Liver (tissue), 9 donors: Measurements from ENCODE around the gene SAXO2. TPM values are rescaled to one million over a fixed set of nuclear protein-coding genes. Genes with fewer than 3 reads are reported as not detected.

Experiments used
- DNase-seq: peaks from one replicate; pipeline ENCODE4 v3.0.0-alpha.2; 2017; ENCODE audit warnings: low spot score
- H3K27ac ChIP-seq, 2 donors: one replicate each; pipeline ENCODE4 v1.7.0; 2013; ENCODE audit warnings: inconsistent platforms in 2 of 2, low read length in 2 of 2, control low read depth in 1 of 2, low read depth in 1 of 2, mild to moderate bottlenecking in 1 of 2
- H3K27me3 ChIP-seq, 4 donors: one replicate each; pipeline versions ENCODE4 v1.6.1 to v1.7.0; 2013; ENCODE audit warnings: low read length in 3 of 4, inconsistent platforms in 1 of 4, mild to moderate bottlenecking in 1 of 4, moderate library complexity in 1 of 4; ENCODE audit not compliant: control insufficient read depth in 4 of 4, insufficient read depth in 4 of 4
- H3K36me3 ChIP-seq, 4 donors: one replicate each; pipeline versions ENCODE4 v1.6.1 to v1.7.0; 2013; ENCODE audit warnings: low read length in 3 of 4, mild to moderate bottlenecking in 3 of 4, low read depth in 1 of 4, moderate library complexity in 1 of 4; ENCODE audit not compliant: control insufficient read depth in 4 of 4, insufficient read depth in 3 of 4
- H3K4me1 ChIP-seq, 4 donors: one replicate each; pipeline versions ENCODE4 v1.6.1 to v1.7.0; 2013; ENCODE audit warnings: low read length in 3 of 4, mild to moderate bottlenecking in 3 of 4, moderate library complexity in 1 of 4; ENCODE audit not compliant: control insufficient read depth in 4 of 4, insufficient read depth in 4 of 4
- H3K4me3 ChIP-seq, 3 donors: one replicate each; pipeline versions ENCODE4 v1.6.1 to v1.7.0; 2013; ENCODE audit warnings: low read length in 3 of 3, control low read depth in 1 of 3, low read depth in 1 of 3, mild to moderate bottlenecking in 1 of 3
- H3K9ac ChIP-seq, 2 donors: one replicate each; pipeline ENCODE4 v1.7.0; 2013; ENCODE audit warnings: low read length in 2 of 2, mild to moderate bottlenecking in 2 of 2, moderate library complexity in 2 of 2, control low read depth in 1 of 2, low read depth in 1 of 2
- H3K9me3 ChIP-seq, 4 donors: one replicate each; pipeline versions ENCODE4 v1.6.1 to v1.7.0; 2013; ENCODE audit warnings: low read length in 3 of 4; ENCODE audit not compliant: control insufficient read depth in 4 of 4
- CTCF ChIP-seq: fragments of 150-350 bp; IDR thresholded peaks from 2 replicates; pipeline ENCODE4 v1.5.1; 2017; ENCODE audit warnings: improper control_type of control experiment, low read depth, low read length; ENCODE audit not compliant: missing input control
- EGR1 ChIP-seq, 2 donors: IDR thresholded peaks; 2 replicates each; pipeline ENCODE4 v1.6.1; 2016 to 2018; ENCODE audit warnings: antibody characterized with exemption in 2 of 2, low read depth in 2 of 2
- FOXA1 ChIP-seq: IDR thresholded peaks from 2 replicates; pipeline ENCODE4 v1.6.1; 2016; ENCODE audit warnings: antibody characterized with exemption
- FOXA2 ChIP-seq: IDR thresholded peaks from 2 replicates; pipeline ENCODE4 v1.6.1; 2016; ENCODE audit warnings: antibody characterized with exemption
- GABPA ChIP-seq, 2 donors: IDR thresholded peaks in 1 of 2; conservative IDR thresholded peaks in 1 of 2; 2 replicates each; pipeline ENCODE4 v1.6.1; 2016; ENCODE audit warnings: antibody characterized with exemption in 2 of 2, mild to moderate bottlenecking in 1 of 2, moderate library complexity in 1 of 2
- HNF4A ChIP-seq, 2 donors: conservative IDR thresholded peaks; 2 replicates each; pipeline ENCODE4 v1.6.1; 2016; ENCODE audit warnings: antibody characterized with exemption in 2 of 2, mild to moderate bottlenecking in 2 of 2
- HNF4G ChIP-seq: IDR thresholded peaks from 2 replicates; pipeline ENCODE4 v1.6.1; 2016; ENCODE audit warnings: antibody characterized with exemption
- JUND ChIP-seq, 2 donors: IDR thresholded peaks; 2 replicates each; pipeline ENCODE4 v1.6.1; 2016; ENCODE audit warnings: antibody characterized with exemption in 2 of 2
- MAX ChIP-seq: IDR thresholded peaks from 2 replicates; pipeline ENCODE4 v1.6.1; 2016; ENCODE audit warnings: antibody characterized with exemption
- NR2F2 ChIP-seq: IDR thresholded peaks from 2 replicates; pipeline ENCODE4 v1.6.1; 2016; ENCODE audit warnings: antibody characterized with exemption
- RAD21 ChIP-seq, 2 donors: IDR thresholded peaks; 2 replicates each; pipeline ENCODE4 v1.6.1; 2016; ENCODE audit warnings: antibody characterized with exemption in 2 of 2, mild to moderate bottlenecking in 2 of 2
- RXRA ChIP-seq, 2 donors: IDR thresholded peaks; 2 replicates each; pipeline ENCODE4 v1.6.1; 2017 to 2018; ENCODE audit warnings: antibody characterized with exemption in 2 of 2, mild to moderate bottlenecking in 1 of 2
- SP1 ChIP-seq: IDR thresholded peaks from 2 replicates; pipeline ENCODE4 v1.6.1; 2018; ENCODE audit warnings: antibody characterized with exemption, mild to moderate bottlenecking
- TAF1 ChIP-seq: conservative IDR thresholded peaks from 2 replicates; pipeline ENCODE4 v1.6.1; 2016; ENCODE audit warnings: antibody characterized with exemption, mild to moderate bottlenecking
- YY1 ChIP-seq: IDR thresholded peaks from 2 replicates; pipeline ENCODE4 v1.6.1; 2016; ENCODE audit warnings: antibody characterized with exemption, mild to moderate bottlenecking
- WGBS: extraction: QIAGEN DNeasy Blood & Tissue Kit; methylation state at CpG from one replicate; pipeline ENCODE4 v1.1.7; 2013; 5-methylcytosine and 5-hydroxymethylcytosine counted together
- polyA plus RNA-seq, 2 donors: library from polyadenylated mRNA; stranded (reverse) in 1 of 2; unstranded in 1 of 2; fragments of 200-250 nt in 1 of 2; fragments of >200 nt in 1 of 2; fragmentation: Nextera tagmentation in 1 of 2; extraction: Ambion mirVana in 1 of 2; gene quantifications; one replicate each; pipeline versions ENCODE4 v1.2.1 to v1.2.3, GENCODE V29; 2013 to 2015
- total RNA-seq, 2 donors: library from RNA; depleted of rRNA; stranded (reverse); fragments of >200 nt; gene quantifications; one replicate each; pipeline ENCODE4 v1.2.3, GENCODE V29; 2014
- TF ChIP-seq, protein P1 (sequence below): IDR thresholded peaks from 2 replicates; pipeline ENCODE4 v1.6.1; 2016; ENCODE audit warnings: antibody characterized with exemption
- TF ChIP-seq, protein P2 (sequence below): IDR thresholded peaks from 2 replicates; pipeline ENCODE4 v1.6.1; 2016; ENCODE audit warnings: antibody characterized with exemption
- TF ChIP-seq, protein P3 (sequence below): IDR thresholded peaks from 2 replicates; pipeline ENCODE4 v1.6.1; 2016; ENCODE audit warnings: antibody characterized with exemption, mild to moderate bottlenecking
- donor health status: healthy.
- donor health status: healthy.
- donor health status: healthy.
- donor health status: healthy.
- donor health status: healthy.

The SAXO2 gene
- total and polyA plus RNA-seq, 4 donors = 0.28 to 1.4 (median 0.43) TPM

DNA sequence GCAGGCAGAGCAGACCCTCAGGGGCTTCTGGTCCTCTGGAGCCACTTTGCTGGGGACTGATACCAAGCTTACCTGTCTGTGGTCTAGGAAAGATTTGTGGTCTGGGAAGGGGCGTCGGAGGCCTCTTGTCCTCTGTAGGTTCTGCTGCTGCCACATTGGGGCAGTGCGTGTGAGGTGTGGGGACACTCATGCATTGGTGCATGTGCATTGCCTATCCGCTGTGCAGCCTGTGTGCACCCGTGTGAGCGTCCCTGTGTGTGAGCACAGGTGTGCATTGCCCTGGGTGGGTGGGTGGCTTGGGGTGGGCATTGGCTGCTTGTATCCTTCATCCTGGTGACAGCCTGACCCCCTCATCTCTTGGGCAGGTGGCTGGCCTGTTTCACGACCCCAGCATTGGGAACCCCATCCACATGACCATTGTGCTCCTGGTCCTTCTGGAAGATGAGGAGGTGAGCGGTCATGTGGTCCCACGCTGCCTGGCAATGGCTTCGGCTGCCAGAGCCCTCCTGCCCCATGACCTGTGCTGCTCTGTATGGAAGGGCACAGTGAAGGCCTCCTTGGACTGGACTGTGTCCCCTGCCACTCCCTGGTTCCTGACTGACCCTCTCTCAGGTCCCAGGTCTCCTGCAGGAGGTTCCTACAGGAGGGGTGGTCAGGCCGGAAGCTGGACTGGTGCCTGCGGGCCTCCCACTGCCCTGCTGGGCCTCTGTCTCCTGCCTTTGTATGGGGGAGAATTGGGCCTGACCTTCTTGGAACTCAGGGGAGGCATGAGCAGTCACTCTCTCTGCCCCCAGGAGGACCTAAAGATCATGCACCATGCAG, 41.5 kb downstream of the SAXO2 start:
- H3K27ac ChIP-seq = no peak overlapping the region
- DNase-seq = peak; percentile 23
- H3K9me3 ChIP-seq = no peaks in the 10 kb centered on the region
- no peak overlapping the region for H3K9ac ChIP-seq
- no peak overlapping the region for H3K4me3 ChIP-seq
- no peak for TF ChIP-seq JUND (IDR thresholded peaks at IDR 0.05)
- TF ChIP-seq EGR1 (IDR thresholded peaks at IDR 0.05; ENCODE audit: low read depth in 2 of 2) = no peak
- TF ChIP-seq MAX = no peak
- TF ChIP-seq HNF4A (conservative IDR thresholded peaks at IDR 0.05) = no peak
- TF ChIP-seq SP1 = no peak
- TF ChIP-seq, protein P1, sequence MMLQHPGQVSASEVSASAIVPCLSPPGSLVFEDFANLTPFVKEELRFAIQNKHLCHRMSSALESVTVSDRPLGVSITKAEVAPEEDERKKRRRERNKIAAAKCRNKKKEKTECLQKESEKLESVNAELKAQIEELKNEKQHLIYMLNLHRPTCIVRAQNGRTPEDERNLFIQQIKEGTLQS = no peak
- WGBS = 93% methylated on average over 12 of the region's 12 CpGs
- H3K36me3 ChIP-seq = no peaks in the 10 kb centered on the region
- no peaks in the 10 kb centered on the region for H3K27me3 ChIP-seq
- H3K4me1 ChIP-seq = no peaks in the 10 kb centered on the region

- Histone ChIP-seq H3K9ac (no peak overlapping the region), H3K27ac (no peak overlapping the region), H3K4me1 (no peaks in the 10 kb centered on the region), H3K4me3 (no peak overlapping the region), H3K36me3 (no peaks in the 10 kb centered on the region), H3K27me3 (no peaks in the 10 kb centered on the region), H3K9me3 (no peaks in the 10 kb centered on the region)
- 88% methylated on average over 4 of the region's 4 CpGs for WGBS
- TF ChIP-seq TAF1 (no peak), GABPA (IDR thresholded peaks at IDR 0.05 in 1 of 2, conservative IDR thresholded peaks at IDR 0.05 in 1 of 2) (no peak), MAX (no peak), FOXA2 (no peak), CTCF (no peak), SP1 (no peak), HNF4G (no peak), NR2F2 (no peak), RAD21 (IDR thresholded peaks at IDR 0.05) (no peak), FOXA1 (no peak), EGR1 (IDR thresholded peaks at IDR 0.05; ENCODE audit: low read depth in 2 of 2) (no peak), JUND (IDR thresholded peaks at IDR 0.05) (no peak), HNF4A (conservative IDR thresholded peaks at IDR 0.05) (no peak), RXRA (IDR thresholded peaks at IDR 0.05) (no peak), YY1 (no peak)
- TF ChIP-seq, protein P2, sequence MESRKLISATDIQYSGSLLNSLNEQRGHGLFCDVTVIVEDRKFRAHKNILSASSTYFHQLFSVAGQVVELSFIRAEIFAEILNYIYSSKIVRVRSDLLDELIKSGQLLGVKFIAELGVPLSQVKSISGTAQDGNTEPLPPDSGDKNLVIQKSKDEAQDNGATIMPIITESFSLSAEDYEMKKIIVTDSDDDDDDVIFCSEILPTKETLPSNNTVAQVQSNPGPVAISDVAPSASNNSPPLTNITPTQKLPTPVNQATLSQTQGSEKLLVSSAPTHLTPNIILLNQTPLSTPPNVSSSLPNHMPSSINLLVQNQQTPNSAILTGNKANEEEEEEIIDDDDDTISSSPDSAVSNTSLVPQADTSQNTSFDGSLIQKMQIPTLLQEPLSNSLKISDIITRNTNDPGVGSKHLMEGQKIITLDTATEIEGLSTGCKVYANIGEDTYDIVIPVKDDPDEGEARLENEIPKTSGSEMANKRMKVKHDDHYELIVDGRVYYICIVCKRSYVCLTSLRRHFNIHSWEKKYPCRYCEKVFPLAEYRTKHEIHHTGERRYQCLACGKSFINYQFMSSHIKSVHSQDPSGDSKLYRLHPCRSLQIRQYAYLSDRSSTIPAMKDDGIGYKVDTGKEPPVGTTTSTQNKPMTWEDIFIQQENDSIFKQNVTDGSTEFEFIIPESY = no peak
- TF ChIP-seq, protein P3, sequence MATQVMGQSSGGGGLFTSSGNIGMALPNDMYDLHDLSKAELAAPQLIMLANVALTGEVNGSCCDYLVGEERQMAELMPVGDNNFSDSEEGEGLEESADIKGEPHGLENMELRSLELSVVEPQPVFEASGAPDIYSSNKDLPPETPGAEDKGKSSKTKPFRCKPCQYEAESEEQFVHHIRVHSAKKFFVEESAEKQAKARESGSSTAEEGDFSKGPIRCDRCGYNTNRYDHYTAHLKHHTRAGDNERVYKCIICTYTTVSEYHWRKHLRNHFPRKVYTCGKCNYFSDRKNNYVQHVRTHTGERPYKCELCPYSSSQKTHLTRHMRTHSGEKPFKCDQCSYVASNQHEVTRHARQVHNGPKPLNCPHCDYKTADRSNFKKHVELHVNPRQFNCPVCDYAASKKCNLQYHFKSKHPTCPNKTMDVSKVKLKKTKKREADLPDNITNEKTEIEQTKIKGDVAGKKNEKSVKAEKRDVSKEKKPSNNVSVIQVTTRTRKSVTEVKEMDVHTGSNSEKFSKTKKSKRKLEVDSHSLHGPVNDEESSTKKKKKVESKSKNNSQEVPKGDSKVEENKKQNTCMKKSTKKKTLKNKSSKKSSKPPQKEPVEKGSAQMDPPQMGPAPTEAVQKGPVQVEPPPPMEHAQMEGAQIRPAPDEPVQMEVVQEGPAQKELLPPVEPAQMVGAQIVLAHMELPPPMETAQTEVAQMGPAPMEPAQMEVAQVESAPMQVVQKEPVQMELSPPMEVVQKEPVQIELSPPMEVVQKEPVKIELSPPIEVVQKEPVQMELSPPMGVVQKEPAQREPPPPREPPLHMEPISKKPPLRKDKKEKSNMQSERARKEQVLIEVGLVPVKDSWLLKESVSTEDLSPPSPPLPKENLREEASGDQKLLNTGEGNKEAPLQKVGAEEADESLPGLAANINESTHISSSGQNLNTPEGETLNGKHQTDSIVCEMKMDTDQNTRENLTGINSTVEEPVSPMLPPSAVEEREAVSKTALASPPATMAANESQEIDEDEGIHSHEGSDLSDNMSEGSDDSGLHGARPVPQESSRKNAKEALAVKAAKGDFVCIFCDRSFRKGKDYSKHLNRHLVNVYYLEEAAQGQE = no peak
- TF ChIP-seq, protein P1 = no peak
- DNase-seq = peak; percentile 19
Observed at GRCh38 chr15:82304778-82305090, 42.1 kb downstream of the SAXO2 start.
